GM19463 (cell line): Measurements from ENCODE around the gene OCSTAMP.

Source experiments
- ATAC-seq: cut with Tn5 transposase; IDR thresholded peaks from one replicate; pipeline ENCODE4 v1.9.1; 2021; ENCODE audit warnings: mild to moderate bottlenecking, moderate library complexity; ENCODE audit not compliant: unreplicated experiment

Gene OCSTAMP

DNA sequence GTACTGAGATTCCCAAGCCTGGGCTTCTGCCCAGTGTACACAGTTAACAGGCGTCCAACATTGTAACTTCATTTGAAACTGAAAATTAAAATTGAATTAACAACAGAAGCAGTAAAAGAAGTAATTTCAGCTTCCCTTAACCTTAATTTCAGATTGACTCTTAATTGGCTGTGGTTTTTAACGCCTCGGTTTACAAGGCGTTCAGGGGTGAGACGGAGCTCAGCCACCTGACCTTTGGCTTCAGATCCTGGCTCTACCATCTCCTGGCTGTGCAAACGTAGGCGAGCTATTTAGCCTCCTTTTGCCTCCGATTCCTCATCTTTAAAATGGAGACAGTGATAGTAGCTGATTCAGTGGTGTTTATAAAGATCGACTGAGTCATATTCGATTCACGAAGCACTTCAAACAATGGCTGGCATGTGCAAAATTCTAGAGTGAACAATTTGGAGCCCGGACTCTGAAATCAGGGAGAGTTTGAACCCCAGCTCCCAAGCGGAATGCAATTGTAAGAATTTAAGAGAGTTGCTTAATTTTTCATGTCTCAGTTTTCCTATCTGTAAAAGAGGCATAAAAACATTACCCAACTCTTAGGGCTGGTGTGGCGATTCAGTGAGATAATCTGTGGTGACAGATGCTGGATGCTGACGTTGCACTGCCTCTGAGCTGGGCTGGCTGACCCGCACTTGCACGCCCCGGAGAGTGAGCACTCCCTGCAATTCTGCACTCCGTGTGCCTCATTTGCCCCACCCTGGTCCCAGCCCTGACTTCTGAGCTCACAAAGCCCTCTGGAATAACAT is 23.5 kb upstream of the OCSTAMP start:
- no peak for ATAC-seq

DNA sequence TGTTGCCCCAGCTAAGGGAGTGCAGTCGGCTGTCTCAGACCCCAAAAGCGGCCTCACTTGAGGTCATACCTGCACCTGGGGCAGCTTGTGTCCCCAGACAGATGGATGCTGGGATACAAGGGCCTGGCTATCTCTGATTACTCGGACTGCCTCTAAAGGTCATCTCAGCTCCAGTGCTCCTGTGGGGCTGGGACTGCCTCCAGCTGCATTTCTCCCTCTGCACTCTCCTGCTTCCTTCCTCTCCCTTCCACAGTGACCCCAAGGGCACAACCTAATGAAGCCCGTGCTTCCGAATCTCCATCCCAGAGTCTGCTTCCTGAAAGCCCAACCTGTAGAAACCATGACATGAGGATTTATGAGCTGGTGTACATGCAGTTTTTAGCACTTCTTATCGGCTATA is 22.8 kb upstream of the OCSTAMP start:
- ATAC-seq, result no peak

DNA sequence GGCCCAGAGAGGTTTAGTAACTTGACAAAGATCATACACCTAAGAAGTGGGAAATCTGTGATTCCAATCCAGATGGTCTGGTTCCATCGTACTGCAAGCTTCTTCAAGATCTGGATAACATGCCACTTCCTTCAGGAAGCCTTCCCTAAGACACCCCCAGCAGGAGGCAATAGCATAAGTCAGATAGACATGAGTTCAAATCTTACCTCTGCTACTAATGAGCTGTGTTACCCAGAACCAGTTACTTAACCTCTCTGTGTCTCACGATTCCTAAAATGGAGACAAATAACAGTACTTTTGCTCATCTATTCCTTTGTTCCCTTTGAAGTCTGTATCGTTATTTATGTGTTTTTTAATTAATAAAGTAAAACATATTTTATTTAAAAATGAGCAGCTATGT is 22.3 kb upstream of the OCSTAMP start:
- no peak for ATAC-seq

- ATAC-seq, result no peak
Measured at GRCh38 chr20:46572153-46572552, 21.7 kb upstream of the OCSTAMP start.

DNA sequence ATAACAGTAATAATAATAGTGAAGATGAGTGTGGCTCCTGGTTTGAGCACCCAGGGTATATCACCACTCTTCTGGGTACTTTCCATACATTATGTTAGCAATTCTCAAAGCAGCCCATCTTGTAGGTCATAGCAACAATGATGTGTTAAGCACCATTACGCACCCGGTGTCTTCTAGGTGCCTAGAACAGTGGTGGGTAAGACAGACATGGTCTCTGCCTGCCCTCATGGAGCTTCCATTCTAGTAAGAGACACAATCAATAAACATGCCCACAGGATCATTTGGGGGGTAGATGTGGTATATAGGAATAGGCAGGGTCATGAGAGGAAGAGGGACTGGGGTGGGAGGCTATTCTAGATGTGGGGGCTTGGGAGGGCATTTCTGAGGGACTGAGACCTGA is 21.0 kb upstream of the OCSTAMP start:
- ATAC-seq, result no peak

DNA sequence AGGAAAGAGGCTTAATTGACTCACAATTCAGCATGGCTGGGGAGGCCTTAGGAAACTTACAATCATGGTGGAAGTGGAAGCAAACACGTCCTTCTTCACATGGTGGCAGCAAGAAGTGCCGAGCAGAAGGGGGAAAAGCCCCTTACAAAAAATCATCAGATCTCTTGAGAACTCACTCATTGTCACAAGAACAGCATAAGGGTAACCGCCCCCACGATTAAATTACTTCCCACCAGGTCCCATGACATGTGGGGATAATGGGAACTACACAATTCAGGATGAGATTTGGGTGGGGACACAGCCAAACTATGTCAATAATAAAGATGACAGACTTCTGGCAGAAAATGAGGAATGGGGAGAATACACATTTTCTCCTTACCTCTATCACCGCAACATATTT is 20.5 kb upstream of the OCSTAMP start:
- no peak for ATAC-seq

DNA sequence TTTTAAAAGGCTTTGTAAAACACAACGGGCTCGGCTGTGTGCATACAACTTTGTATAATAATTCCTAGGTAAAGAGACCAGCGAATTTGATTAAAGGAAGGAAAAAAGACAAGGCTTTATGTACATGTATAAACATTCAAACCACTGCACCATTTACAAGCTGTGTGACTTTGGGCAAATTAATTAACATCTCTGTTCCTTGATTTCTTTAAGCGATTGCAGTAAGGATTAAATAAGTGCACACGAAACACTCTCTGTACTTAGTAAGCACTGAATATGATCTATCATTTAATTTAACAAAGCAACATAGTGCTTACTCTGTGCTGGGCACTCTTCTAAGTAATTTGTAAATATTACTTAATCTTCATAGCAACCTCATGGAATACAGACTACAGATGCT is 19.5 kb upstream of the OCSTAMP start:
- no peak for ATAC-seq

DNA sequence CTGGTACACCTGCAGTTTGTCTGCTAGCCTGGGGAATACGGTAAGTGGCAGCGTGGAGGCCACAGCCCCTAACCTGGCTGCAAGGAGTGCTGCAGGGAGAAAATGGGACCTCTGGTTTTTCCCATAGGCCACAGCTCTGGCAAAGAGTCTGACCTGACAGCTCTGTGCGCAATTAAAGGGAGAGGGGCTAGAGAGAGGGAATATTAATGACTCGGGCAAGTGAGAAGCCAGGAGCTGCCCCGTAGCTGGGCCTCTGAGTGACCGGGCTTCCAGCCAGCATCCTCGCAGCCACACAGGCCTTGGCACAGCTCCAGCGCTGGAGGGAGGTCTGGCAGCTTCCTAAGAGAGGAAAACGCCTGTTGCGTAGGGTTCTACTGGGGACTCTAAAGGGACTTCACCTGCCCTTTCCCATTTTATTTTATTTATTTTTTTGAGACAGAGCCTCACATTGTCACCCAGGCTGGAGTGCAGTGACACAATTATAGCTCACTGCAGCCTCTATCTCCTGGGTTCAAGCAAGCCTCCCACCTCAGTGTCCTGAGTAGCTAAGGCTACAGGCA is 18.2 kb upstream of the OCSTAMP start:
- no peak for ATAC-seq

DNA sequence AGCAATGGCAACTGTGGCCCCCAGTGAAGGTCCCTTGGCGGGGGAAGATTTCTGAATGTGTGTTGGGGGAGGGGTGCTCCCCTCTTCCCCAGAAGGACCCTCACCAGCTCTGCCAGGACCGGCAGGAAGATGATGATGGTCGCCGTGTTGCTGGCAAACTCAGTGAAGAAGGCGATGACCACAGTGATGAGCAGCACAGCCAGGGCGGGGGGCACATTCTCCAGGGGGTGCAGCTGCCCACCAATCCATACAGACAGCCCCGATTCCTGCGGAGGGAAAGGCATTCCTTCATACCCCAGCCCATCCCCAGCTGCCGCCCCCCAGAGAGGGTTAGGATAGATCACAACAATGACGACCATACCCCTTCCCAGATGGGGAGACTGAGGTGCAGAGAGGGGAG is 15.7 kb upstream of the OCSTAMP start:
- ATAC-seq, result no peak

GRCh38 chr20:46564241-46564957 is 13.9 kb upstream of the OCSTAMP start:
- ATAC-seq, result no peak

DNA sequence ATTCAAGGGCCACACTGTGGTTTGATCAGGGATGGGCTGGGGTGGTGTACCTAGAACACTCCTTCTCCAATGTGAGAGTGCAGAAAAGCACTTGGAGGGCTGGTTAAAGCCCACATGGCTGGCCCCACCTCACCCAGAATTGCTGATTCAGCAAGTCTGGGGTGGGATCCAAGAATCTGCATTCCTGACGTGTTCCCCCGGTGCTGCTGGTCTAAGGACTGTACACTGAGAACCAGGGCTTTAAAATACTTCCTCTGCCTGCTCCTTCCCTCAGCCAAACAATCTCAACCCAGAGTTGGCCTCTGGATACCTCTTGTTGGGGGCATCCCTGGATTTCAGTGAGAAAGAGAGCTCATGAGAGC is 13.4 kb upstream of the OCSTAMP start:
- no peak for ATAC-seq

DNA sequence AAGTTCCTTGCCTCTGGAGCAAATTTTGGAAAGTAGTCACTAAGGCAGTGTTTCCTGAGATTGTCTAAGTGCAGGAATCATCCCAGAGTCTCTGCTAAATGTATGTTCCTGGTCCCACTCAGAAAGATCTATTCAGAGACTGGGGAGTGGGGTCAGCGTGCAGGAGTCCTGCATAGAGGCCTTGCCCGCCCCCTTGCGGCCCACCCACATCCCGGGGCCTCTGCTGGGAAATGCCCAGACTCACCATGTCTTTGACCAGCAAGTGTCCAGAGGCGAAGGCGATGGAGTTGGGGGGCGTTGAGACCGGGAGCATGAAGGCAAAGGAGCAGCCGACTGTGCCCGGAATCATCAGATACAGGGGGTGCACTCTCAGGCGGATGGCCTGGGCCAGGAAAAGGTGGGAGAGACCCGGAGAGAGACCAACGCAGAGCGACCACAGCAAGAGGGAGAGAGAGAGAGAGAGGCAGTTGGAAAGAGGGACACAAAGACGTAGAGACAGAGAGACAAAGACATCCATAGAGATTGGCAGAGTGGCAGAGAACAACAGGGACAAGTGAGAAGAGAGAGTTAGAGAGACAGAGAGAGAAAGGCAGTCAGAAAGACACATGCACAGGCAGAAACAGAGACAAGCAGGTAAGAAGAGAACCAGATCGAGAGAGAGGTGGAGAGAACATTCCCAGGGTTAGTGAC is 12.9 kb upstream of the OCSTAMP start:
- no peak for ATAC-seq

GRCh38 chr20:46562373-46563169 is 12.1 kb upstream of the OCSTAMP start:
- ATAC-seq, result no peak

- ATAC-seq, result no peak
Measured at GRCh38 chr20:46562009-46562372, 11.5 kb upstream of the OCSTAMP start.

GRCh38 chr20:46559685-46560440 is 9.4 kb upstream of the OCSTAMP start:
- ATAC-seq, result no peak

DNA sequence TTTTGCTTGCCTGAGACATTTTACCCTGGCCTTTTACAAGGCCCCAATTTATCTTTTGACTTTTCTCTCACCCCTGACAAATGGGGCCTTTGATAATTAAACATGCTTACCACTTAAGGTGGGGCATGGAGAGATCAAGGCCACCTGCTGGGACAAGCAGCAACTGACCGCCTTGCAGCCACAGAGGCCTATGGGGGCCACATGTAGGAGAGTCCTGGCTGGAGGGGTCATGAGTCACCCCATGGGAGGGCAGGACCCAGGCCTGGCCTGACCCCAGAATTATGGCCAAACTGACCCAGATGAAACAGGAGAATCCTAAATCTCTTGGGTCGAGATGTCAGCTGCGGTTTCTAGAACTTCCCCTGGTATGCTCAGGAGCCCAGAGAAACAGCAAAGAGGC is 8.5 kb upstream of the OCSTAMP start:
- no peak for ATAC-seq

- ATAC-seq, result no peak
Measured at GRCh38 chr20:46558511-46558959, 8.1 kb upstream of the OCSTAMP start.

DNA sequence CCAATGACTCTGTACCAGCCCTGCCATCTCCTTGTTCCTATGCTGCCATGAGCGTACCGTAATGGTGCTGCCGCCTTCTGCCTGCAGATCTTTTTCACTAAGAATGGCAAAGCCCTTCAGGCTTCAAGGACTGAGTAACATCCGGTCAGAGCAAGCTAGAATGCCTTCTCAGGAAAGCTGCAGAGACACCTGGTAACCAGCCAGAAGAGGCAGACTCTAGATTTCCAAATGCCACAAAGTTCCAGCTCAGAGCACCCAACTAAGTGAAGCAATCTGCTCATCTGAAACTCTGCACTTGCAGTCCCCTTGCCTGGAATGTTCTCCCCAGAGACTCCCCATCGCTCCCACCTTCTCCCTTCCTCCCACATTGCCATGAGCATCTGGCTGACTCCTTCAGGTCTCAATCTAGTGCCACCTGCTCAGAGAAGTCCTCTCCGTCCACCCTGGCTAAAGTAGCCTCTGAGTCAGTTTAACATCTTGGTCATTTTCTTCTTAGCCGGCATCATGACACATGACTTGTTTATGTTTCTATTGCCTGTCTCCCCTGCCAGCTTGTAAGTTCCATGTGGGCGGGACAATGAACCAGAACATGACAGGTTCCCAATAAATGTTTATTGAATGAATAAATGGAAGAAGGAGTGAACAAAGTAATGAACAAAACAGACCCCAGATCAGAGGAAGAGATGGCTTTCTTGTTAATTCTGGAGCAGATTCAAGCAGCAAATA is 6.9 kb upstream of the OCSTAMP start:
- no peak for ATAC-seq

DNA sequence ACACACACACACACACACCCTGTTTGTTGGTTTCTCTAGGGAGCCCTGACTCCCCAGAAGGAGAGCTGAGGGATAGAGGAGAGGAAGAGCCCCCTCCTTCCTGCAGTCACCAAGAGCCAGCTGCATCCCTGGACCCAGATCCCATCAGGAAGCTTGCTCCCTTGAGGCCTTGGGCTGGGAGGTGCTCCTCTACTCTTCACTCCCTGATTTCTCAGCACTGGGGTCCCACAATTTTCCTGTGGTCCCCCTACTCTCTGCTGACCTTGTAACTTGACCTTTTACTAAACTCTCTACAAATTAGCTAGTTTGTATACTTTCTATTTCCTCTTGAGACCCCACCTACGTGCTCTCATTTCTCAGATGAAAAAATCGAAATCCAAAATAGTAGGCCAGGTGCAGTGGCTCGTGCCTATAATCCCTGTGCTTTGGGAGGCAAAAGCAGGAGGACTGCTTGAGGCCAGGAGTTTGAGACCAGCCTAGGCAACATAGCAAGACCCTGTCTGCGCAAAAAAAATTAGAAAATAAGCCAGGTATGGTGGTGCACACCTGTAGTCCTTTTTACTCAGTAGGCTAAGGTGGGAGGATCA is 5.0 kb upstream of the OCSTAMP start:
- no peak for ATAC-seq
